Tibial nerve (tissue), 4 donors: ENCODE measurements around the gene KRTAP10-3.

Experiments used
- EP300 ChIP-seq, 2 donors: sonication (generic); formaldehyde crosslinking; IDR thresholded peaks; one replicate each; pipeline ENCODE4 v1.6.1; 2017; ENCODE audit warnings: antibody characterized with exemption in 2 of 2, mild to moderate bottlenecking in 1 of 2
- POLR2A ChIP-seq, 2 donors: fragments of 450-650 bp; IDR thresholded peaks; one replicate each; pipeline ENCODE4 v1.6.1; 2017; ENCODE audit warnings: antibody characterized with exemption in 2 of 2, mild to moderate bottlenecking in 2 of 2, moderate library complexity in 2 of 2
- TF ChIP-seq, protein P1 (sequence below), 5 experiments: fragments of 200-600 bp in 3 of 5; fragments of 450-650 bp in 2 of 5; sonication (generic) in 3 of 5; IDR thresholded peaks; one replicate each; pipeline ENCODE4 v1.5.1; 2016 to 2019; ENCODE audit warnings: antibody characterized with exemption in 5 of 5, mild to moderate bottlenecking in 3 of 5, moderate library complexity in 2 of 5

DNA sequence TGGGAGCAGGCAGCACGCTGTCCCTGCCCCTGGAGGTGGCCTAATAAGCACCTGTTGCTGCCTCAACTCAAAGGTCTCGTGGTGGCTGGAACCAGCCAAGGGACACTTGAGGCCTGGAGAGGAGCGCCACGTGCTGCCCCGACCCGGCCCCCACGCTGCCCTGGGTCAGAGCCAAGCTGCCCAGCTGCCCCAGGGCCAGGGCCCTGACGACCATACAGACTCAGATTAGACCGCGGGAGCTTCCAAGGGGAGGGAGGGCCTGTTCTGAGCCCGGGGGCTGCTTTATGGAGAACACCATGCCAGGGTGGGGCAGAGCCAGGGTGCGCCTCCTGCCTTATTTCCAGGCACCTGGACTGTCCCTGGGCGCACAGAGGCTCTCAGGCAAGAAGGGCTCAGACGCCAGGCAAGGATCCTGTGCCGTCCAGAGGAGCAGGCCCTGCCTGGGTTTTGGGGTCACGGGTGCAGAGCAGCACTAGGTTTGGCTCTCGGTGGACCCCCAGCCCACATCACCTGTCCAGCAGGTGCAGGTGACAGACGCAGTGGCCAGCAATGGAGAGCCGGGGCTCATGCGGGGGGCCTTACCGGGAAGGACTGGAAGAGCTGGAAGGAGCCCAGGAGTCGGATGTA, 37.2 kb downstream of the KRTAP10-3 start:
- TF ChIP-seq, protein P1, sequence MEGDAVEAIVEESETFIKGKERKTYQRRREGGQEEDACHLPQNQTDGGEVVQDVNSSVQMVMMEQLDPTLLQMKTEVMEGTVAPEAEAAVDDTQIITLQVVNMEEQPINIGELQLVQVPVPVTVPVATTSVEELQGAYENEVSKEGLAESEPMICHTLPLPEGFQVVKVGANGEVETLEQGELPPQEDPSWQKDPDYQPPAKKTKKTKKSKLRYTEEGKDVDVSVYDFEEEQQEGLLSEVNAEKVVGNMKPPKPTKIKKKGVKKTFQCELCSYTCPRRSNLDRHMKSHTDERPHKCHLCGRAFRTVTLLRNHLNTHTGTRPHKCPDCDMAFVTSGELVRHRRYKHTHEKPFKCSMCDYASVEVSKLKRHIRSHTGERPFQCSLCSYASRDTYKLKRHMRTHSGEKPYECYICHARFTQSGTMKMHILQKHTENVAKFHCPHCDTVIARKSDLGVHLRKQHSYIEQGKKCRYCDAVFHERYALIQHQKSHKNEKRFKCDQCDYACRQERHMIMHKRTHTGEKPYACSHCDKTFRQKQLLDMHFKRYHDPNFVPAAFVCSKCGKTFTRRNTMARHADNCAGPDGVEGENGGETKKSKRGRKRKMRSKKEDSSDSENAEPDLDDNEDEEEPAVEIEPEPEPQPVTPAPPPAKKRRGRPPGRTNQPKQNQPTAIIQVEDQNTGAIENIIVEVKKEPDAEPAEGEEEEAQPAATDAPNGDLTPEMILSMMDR (IDR thresholded peaks at IDR 0.05) = no peak
- TF ChIP-seq POLR2A (IDR thresholded peaks at IDR 0.05) = no peak
- TF ChIP-seq EP300 (IDR thresholded peaks at IDR 0.05) = no peak
